ENCODE measurements around the gene RREB1.

Gene RREB1

DNA sequence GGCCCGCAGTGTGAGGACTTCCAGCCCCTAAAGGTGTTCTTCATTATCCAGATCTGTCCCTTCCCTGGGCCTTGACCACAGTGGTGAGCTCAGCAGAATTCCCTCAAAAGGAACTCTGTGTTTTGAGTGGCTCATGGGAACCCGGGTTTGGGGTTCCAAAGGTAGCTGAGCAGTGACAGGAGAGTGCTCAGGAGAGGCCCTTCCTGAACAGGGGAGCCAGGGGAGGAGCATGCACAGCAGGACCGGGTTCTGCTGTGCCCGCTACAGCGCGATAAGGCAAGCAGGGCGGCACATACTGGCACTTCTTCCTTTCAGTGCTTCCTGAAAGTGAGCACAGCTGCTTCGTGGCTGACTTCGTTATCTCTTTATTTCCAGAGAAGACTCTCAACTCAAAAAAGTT lies 117.0 kb downstream of the RREB1 start:
- DNase-seq (ENCODE audit: low spot score): no peak

DNA sequence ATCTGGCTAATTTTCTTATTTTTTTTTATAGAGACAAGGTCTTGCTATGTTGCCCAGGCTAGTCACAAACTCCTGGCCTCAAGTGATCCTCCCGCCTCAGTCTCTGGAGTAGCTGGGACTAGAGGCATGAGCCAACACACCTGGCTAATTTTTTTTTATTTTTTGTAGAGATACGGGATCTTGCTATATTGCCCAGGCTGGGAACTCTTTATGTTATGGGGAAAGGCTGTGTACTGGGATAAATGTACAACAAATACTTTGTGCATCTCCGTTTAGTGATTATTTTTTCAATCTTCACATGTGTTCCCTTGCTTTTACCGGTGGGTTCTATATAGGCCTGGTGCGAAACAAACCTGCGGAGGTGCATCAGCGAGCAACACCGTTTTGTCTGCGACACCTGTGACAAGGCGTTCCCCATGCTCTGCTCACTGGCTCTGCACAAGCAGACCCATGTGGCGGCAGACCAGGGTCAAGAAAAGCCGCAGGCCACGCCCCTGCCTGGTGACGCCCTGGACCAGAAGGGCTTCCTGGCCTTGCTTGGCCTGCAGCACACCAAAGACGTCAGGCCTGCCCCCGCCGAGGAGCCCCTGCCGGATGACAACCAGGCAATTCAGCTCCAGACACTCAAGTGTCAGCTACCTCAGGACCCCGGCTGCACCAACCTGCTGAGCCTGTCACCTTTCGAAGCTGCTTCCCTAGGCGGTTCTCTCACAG lies 121.1 kb downstream of the RREB1 start:
- no peak for DNase-seq (ENCODE audit: low spot score)

DNA sequence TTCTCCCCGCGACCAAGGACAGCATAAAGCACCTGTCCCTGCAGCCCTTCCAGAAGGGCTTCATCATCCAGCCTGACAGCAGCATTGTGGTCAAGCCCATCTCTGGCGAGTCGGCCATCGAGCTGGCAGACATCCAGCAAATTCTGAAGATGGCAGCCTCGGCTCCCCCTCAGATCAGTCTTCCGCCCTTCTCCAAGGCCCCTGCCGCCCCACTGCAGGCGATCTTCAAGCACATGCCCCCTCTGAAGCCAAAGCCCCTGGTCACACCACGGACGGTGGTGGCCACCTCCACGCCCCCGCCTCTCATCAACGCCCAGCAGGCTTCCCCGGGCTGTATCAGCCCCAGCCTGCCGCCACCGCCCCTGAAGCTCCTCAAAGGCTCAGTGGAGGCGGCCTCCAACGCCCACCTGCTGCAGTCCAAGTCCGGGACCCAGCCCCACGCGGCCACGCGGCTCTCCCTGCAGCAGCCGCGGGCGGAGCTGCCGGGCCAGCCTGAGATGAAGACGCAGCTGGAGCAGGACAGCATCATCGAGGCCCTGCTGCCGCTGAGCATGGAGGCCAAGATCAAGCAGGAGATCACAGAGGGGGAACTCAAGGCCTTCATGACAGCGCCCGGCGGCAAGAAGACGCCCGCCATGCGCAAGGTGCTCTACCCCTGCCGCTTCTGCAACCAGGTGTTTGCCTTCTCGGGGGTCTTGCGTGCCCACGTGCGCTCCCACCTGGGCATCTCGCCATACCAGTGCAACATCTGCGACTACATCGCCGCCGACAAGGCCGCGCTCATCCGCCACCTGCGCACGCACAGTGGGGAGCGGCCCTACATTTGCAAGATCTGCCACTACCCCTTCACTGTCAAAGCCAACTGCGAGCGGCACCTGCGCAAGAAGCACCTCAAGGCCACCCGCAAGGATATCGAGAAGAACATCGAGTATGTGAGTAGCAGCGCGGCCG lies 121.9 kb downstream of the RREB1 start:
- no peak for DNase-seq (ENCODE audit: low spot score)

DNA sequence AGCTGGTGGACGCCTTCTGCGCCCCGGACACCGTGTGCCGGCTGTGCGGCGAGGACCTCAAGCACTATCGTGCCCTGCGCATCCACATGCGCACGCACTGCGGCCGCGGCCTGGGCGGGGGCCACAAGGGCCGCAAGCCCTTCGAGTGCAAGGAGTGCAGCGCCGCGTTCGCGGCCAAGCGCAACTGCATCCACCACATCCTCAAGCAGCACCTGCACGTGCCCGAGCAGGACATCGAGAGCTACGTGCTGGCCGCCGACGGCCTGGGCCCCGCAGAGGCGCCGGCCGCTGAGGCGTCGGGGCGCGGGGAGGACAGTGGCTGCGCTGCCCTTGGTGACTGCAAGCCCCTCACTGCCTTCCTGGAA lies 122.5 kb downstream of the RREB1 start:
- DNase-seq (ENCODE audit: low spot score): no peak

DNA sequence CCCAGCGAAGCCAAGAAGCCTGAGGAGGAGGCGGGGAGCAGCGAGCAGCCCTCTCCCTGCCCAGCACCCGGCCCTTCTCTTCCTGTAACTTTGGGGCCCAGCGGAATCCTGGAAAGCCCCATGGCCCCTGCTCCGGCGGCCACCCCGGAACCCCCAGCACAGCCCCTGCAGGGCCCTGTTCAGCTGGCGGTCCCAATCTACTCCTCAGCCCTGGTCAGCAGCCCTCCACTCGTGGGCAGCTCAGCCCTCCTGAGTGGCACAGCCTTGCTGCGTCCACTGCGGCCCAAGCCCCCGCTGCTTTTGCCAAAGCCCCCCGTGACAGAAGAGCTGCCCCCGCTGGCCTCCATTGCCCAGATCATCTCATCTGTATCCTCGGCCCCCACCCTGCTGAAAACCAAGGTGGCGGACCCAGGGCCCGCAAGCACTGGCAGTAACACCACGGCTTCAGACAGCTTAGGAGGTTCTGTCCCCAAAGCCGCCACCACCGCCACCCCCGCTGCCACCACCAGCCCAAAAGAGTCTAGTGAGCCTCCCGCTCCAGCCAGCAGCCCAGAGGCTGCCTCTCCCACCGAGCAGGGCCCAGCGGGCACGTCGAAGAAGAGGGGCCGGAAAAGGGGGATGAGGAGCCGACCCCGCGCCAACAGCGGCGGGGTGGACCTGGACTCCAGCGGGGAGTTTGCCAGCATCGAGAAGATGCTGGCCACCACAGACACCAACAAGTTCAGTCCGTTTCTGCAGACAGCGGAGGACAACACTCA lies 123.4 kb downstream of the RREB1 start:
- DNase-seq (ENCODE audit: low spot score): no peak

DNA sequence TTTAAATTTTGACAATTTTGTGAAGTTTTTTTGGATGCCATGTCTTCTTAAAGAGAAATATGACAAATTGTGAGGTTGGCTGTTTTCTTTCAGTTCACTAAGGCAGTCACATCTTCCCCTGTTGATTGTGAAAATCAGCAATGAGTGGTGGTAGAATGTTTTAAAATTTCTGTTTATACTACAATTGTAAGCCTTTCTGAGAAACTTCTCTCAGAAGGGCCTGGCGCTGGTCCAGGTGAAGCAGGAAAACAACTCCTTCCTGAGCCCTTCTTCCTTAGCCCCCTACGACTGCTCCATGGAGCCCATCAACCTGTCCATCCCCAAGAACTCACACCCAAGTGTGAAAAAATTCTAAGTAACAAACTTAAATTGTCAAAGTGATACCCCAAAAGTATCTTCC lies 124.6 kb downstream of the RREB1 start:
- DNase-seq (ENCODE audit: low spot score): no peak

DNA sequence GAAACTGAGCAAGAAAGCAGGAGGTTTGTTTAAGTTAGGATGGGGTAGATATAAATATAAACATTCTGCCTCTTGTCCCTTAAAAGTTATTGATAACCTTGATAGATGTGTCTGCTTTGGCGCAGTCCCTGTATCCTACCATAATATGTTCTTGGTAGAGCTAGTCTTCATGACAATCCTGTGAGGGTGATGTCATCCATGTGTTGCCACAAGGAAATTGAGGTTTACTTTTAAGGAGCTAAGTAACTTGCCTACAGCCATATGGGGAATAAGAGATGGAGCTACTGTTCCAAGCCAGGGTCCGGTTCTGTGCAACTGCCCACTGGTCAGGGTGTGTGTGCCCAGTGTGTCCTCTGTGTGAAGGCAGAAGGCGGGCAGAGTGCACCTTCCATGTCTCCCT lies 126.8 kb downstream of the RREB1 start:
- DNase-seq (ENCODE audit: low spot score): no peak

DNA sequence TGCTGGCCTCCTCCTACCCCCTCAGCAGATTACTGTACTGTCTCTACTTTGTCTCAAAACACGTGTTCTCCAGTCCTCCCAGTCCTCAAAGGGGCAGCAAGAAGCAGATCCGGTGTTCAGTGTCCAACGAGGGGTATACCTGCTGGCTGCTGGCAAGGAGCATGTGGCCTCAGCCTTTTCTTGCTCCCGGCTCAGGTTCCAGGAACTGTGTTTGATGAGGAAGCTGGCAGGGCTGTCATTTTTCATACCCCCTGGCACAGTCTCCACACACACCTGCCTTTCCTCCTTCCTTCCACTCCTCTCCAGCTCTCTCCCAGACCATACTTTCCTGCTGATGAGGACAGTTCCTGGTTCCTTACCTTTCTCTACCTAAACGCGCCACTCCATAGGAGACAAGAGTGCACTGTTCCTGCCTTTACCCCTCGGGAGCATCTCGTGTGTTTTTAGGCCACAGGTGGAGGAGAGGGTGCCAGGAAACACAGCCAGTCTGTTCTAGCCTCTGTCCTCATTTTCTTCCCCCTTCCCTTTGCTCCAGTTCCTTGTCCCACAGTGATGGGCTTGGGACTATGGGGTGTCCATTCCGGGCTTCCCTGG lies 128.0 kb downstream of the RREB1 start:
- DNase-seq (ENCODE audit: low spot score): no peak

DNA sequence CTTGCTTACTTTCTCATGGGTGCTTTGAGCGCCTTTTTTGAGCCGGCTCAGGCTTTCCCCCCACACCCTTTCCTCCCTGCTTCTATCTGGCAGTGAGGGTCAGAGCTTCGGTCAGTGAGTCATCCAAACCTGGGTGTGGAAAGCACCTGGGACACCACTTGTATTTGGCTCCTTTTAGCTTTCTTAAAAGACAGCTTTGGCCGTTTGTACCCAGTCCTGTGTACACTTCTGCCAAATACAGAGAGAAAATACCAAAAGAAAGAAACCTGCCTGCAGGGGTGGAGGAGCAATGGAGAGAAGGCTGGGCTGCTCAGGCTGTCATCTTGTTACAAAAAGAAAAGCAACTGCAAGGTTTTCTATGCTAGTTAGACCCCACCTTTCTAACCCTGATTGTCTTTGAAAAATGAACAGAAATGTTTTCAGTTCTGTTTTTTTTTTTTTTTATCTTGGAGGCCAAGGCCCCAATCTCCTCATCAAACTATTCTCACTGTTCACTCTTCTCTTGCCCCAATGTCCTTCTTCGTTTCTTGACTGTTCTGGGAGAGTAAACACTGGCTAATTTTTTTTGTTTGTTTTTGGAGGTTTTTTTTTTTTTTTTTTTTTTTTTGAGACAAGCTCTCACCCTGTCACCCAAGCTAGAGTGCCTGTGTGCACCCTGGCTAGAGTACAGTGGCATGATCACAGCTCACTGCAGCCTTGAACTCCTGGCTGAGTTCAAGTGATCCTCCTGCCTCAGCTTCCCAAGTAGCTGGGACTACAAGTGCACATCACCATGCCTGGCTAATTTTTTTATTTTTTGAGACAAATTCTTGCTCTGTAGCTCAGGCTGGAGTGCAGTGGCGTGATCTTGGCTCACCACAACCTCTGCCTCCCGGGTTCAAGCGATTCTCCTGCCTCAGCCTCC lies 128.8 kb downstream of the RREB1 start:
- no peak for DNase-seq (ENCODE audit: low spot score)

DNA sequence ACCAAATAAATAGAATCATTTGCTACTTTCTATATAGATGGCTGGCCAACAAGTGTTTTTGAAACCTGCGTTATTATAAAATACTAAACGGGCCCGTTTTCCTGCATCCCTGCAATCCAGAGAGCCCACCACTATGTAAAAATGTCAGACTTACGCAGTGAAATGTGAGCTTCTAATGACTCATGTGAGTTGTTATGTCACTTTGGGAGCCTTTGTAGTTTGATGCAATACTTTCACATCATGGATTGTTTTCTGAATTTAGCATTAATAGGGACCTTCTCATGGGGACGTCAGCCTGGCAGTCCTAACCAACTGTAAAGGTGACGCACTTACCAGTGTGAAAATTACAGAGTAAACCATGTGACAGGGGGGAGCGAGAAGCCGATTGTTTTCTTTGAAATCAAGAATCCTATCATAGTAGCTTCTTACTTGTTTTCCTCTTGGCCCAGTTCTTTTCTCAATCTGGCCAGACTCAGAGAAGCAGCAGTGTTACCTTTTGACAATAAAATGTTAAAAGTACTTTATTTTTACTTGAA lies 130.0 kb downstream of the RREB1 start:
- DNase-seq (ENCODE audit: low spot score): no peak

DNA sequence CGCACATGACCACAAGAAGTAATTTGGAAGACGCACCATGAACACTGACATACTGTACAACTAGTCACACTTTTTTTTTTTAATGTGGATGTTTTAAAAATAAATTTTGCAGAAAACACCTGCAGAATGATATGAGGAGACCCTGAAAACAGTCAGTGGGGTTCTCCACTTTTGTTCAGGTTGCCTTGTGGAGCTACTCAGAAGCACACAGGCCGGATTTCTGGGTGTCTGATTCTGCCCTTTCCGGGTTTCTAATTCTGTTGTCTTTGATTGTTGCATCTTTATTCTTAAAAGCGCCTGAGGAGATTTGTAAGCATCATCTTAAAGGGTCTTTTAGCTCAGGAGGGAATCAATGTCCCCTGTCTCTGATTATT lies 130.8 kb downstream of the RREB1 start:
- DNase-seq (ENCODE audit: low spot score): no peak

DNA sequence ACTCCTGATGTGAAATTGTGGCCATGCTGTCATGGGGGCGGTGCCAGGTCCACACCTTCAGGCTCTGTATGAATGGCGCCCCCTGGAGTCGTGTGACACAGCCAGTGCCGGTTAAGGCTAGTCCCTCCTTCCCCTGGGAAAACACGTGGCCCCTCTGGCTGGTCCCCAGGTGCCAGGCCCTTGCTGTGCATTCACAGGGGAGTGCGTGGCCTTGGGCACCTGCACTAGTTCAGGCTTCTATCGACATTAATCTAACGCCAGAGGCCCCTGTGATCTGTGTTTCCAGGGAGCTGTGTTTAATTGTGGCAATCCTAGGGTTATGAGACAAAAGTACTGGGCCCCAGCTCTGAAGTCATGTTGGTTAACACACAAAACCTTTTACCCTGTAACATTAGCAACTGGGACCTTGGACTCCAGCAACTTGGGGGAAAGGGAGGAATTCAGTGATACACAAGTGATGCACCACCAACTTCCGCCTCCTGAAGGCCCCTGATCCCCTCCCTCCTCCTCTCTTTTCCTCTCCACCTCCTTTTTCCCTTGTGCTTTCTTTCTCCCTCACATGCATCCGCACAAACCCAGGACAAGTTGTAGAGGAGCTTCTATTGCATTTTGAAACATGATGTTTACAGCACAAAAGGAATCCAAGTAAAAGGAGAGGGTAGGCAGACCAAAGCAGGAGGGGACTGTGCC lies 131.3 kb downstream of the RREB1 start:
- peak; percentile 73 for DNase-seq (ENCODE audit: low spot score)

DNA sequence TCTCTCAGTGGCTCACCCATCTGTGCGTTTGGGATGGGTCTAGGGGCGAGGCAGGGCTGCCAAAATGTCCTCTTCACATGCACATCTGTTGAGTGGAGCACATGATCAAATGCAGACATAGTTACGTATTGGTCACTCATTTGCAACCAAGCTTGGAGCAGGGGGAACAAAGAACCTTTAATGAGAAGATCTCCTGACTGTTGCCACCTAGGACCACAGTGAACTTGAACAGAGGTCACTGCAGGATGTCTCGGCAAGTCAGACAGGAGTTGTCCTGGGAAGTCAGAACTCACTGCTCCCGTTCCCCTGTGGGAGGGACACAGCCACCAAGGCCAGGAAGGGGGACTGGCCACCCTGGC lies 131.8 kb downstream of the RREB1 start:
- DNase-seq (ENCODE audit: low spot score): no peak

DNA sequence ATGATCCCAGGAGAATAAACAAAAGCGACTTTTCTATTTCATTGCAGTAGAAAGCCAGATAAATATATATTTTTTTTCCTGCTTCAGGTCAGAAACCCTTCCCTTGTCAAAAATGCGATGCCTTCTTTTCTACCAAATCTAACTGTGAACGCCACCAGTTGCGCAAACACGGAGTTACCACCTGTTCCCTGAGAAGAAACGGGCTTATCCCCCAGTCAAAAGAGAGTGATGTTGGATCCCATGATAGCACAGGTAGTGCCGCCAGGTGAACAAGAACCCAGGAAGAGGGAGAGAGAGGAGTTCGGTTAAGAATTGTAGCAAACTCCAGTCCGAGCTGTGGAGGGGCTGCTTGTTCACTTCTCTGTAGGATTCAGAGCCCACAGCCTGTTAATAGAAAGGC lies 132.6 kb downstream of the RREB1 start:
- DNase-seq (ENCODE audit: low spot score): no peak

DNA sequence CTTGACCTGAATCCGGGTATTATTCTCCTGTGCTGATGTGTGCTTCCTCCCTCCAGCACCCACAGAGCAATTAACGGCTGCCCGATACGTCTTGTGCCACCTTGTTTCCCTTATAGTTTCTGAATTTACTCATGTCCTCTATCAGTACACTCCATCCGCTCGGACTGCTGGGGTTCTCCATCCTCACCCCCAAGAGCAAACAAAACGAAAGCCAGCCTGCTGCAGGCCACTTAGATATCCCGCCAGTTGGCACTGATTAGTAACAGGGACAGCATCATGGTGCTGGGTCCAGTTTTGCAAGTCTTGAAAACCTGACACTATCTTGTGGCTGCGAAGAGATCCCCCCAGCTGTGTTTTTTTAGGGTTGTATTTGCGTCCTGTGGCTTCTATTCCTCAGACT lies 133.4 kb downstream of the RREB1 start:
- no peak for DNase-seq (ENCODE audit: low spot score)

DNA sequence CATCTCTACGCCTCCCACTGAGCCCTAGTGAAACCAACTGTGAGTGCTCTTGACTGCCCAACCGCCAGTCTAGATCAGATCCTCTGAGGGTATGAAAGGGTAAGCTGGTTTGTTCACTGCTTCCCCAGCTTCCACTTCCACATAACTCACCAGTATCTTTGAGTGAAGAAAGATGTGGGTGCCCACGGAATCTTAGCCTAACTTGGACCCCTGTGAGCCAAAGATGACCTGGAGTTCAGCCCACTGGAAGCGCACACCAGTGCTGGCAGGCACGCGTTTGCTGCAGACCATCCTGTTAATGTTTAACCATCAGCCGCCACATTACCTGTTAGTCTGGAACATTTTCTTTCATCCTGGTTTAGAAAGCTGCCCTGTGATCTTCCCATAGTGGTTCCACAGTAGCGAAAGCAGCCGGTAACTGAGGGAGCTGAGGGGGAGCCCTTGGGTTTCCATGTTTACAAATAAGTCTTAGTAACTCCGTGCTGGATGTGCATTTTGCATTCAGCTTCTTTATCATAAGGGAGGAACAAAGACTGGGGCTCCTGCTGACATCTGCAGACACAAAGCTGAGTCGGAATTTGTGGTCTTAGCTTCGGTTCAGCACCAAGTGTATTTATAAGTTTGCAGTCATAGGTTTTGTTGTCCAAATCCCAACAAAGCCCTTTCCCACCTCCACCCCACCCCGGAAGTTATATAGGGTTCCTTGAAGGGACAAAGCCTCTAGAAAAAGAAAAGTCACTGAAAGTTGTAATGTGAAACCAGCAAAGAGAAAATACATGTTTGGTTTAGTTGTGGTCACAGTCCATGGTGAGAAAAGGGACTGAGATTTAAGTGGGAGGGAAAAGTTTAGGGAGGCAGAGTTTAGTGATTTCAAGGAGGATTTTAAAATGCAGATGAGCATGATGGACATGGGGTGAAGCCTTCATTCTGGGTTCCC lies 134.2 kb downstream of the RREB1 start:
- no peak for DNase-seq (ENCODE audit: low spot score)

DNA sequence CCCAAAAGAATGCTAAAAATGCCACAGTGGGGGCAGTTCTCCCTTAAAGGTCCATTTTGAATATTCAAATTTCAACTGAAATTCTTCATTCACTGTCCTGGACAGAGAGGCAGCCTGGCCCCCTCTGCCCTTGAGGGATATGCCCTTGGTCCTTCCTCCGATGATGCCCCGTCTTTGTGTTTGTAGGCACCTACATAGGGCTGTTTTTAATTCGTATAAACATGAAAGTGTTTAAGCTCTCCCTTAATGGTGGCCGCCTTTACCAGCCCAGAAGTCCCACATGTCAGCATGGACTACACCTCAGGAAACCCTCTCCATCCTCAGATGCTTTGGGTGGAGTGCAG lies 135.0 kb downstream of the RREB1 start:
- no peak for DNase-seq (ENCODE audit: low spot score)

DNA sequence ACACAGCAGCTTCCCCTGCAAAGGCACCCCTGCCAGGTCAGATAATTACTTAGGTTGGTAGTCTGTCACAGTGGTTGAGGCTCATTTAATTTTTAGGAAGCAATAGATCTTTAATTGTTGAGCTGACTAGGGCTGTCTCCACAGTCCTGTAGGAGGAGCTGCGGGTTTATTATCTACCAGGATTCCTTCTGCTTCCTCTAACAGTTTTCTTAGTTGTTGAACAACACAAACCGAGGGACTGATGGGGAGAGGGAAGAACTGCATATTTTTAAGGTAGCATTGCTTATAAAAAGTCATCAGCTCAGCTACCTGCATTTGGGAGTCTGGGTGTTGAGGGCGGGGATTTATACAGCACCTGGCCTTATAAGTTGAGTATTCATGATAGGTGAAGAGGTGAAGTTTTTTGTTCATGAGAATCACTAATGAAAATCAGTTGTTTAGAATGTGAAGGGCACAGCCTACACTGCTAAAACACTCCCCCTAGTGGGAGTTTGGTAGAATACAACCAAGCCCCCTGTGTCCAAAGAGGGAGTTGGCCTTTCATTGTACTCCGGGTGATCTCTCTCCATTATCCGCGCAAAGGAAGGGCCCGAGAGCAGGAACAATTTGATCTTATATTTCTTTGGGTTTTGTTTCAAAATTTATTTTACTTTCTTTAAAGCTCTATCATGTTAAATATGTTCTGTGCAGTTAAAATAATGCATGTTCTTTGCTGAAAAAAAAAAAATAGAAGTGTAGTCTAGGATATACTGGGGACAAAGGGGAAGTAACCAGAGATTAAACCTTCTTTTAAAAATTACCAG lies 135.6 kb downstream of the RREB1 start:
- peak; percentile 81 for DNase-seq (ENCODE audit: low spot score)

All from AG20443 (cell line).